Globus pallidus (tissue), 1 donor: Measurements from ENCODE around the gene TNFRSF25.
A peak's percentile ranks its signal among the peaks of the same experiment; 100 is the strongest.

Experiments
- DNase-seq: peaks from one replicate; pipeline ENCODE4 v3.0.0-alpha.2; 2015; ENCODE audit warnings: low spot score

Gene TNFRSF25

GRCh38 chr1:6488602-6489382 lies 22.8 kb upstream of the TNFRSF25 start:
- no peak for DNase-seq

DNA sequence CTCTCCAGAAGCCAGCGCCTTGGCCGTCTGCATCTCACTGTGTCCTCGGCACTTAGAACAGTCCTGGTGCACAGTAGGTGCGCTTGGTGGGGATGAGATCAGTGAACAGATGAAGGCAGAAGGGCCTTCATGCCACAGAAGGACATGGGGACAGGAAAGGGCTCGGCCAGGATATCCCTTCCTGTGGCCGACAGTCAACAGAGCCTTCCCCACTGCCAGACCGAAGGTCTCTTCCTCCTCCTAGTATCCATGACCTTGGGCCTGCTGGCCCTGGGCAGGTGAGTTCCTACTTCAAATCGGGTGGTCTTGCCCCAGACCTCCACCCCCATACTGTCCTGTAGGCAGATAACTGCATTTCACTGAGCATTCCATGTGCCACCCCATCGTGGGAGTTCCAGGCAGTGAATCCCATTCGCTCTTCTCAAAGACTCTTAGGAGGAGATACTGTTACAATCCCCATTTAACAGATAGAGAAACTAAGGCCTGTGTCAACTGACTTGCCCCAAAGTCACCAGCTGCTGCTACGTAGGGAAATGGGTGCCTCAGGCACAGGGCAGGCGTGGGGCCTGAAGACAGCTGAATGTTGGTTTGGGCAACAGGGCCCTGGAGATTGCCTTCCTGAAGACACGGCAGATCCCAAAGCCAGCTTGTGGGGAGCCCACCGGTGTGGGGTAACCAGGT lies 22.0 kb upstream of the TNFRSF25 start:
- DNase-seq, result no peak

GRCh38 chr1:6486433-6487011 lies 20.5 kb upstream of the TNFRSF25 start:
- DNase-seq, result peak; percentile 61

GRCh38 chr1:6485168-6486101 lies 19.5 kb upstream of the TNFRSF25 start:
- DNase-seq, result no peak

DNA sequence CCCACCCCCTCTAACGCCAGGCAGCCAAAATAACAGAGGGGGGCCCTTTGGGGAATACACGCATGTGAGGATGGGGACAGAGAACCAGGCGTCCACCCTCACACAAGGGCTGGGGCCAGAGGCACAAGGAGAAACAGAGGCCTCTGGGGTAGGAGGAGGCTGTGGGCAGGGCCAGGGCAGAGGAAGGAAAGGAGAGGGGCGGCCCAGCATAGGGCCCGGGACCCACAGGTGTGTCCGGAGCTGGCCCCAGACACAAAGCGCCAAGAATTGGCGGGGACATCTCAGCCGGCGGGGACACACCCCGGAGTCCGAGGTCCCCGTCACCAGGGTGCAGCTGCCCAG lies 18.8 kb upstream of the TNFRSF25 start:
- DNase-seq, result no peak

DNA sequence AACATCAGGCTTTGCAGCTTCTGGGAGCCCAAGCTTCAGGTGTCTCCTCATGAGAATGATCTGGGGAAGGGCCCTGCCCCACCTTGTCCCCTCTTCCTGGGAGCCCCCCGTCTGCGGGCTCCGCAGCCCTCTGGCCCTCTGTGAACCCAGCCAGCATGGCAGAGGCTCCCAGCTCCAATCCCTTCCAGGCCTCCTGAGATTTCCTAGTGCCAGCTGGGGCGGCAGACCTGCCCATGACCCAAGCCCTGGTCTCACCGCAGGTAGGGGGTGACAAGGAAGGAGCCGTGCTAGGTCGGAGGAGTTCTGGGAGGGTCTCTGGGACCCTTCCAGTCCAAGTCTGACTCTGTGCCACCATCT lies 17.8 kb upstream of the TNFRSF25 start:
- no peak for DNase-seq

DNA sequence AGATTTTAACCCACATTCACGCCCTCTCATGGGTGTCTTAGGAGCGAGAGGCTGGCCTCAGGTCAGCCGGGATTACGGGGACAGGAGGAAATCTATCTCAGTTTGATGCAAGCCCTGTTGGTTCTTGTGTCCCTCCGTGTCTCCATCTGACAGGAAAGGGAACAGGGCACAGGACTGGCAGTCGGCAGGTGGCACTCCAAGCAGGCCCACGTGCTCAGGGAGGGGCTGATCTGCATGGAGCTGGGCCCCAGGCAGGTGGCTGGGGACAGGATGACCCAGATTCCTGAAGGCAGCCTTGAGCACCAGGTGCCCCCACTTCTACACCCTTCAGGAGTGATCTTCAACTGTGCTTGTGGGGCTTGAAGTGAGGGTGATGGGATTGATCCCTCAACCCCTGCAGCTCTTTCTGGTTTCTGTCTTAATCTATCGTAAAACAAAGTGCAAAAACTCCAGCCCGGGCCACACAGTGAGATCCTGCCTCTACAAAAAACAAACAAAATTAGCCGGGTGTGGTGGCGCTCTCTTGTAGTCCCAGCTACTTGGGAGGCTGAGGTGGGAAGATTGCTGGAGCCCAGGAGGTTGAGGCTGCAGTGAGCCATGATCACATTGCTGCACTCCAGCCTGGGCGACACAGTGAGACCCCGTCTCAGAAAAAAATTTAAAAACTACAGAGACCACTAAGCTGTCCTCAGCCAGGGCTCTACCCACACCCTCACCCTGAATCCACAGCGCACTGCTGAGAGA lies 17.2 kb upstream of the TNFRSF25 start:
- no peak for DNase-seq

DNA sequence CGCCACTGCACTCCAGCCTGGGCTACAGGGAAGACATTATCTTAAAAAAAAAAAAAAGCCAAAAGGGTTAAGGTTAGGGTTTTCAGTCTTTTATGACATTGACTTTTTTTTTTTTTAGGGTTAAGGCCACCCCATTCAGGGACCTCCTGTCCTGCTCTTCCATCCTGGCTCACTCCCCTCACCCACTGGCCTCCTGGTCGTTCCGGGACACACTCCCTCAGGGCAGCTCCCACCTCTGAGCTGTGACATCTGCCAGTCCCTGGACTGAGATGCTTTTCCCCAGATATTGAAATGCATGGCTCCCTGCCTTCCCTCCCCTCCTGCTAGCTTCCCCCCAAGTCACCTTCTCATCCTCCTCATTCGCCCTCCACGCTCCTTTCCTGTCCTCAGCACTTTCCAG lies 15.8 kb upstream of the TNFRSF25 start:
- DNase-seq, result no peak

- DNase-seq, result no peak
Observed at GRCh38 chr1:6477039-6477820, 11.3 kb upstream of the TNFRSF25 start.

GRCh38 chr1:6476483-6476882 lies 10.5 kb upstream of the TNFRSF25 start:
- DNase-seq, result no peak

DNA sequence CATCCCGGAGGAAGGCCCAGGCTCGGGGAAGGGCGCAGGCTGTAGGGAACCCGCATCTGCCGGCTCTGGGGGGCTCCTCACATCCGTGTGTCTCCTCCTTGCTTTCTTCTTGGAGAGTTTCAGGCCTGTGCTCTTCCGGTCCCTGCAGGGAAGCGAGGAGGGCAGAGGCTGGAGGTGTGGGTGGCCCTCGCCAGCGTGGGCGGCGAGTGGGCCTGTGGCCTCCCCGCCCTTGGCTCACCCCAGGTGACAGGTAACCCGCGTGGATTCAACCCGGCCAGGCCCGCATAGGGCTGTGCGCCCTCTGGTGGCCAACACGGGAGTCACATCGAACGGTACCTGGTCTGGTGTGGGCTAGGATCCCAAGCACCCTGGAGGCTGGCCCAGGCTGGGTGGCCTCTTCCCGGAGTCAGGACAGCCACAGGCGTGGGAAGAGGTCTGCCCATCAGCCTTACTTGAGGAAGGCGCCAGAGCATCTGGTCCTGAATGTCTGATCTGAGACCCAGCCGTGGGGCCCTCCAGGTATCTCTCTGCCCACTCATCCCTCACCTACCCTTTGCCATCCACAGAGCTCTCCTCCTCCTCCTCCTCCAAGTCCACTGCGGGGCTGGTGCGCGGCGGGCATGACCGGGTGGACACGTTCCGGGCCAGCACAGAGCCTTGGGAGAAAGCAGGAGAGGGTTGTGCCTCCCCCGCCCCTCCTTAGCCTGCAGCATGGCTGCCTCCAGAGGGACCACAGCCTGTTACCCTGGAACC lies 9.6 kb upstream of the TNFRSF25 start:
- DNase-seq, result no peak

- DNase-seq, result no peak
Observed at GRCh38 chr1:6474815-6475282, 8.9 kb upstream of the TNFRSF25 start.

GRCh38 chr1:6473974-6474814 lies 8.2 kb upstream of the TNFRSF25 start:
- DNase-seq, result no peak

DNA sequence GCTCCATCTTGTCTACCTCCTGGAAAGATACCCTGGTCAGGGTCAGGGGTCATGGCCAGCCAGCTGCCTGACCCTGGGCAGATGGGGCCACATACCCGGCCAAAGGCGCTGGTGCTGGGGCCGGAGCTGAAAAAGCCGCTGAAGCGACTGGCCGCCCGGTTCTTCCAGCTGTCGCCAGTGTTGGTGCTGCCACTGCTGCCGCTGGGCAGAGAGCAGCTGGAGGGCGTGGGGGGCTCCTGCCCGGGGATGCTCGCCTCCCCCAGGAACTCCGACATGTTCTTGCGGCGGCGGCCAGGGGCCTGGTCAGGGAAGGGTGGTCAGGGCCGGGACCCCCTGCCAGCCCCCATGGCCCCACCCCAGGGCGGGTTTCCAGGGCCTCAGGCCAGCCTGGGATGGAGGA lies 7.2 kb upstream of the TNFRSF25 start:
- no peak for DNase-seq

DNA sequence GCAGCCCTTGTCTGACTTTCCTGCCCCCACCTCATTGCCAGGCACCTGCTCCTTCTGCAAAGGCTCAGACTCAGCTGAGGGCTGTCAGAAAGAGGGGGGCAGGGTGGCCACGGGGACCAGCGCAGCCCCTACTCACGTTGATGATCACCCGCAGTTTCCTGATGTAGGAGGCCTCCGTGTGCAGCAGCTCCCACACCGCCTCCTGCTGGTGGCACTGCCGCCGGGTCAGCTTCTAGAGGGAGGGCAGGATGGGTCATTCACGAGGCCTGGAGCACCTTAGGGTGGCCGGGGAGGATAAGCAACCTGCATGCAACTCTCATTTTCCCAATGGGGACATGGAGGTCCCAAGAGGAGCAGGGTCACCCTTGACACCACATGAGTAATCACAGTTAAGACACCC lies 6.4 kb upstream of the TNFRSF25 start:
- no peak for DNase-seq

DNA sequence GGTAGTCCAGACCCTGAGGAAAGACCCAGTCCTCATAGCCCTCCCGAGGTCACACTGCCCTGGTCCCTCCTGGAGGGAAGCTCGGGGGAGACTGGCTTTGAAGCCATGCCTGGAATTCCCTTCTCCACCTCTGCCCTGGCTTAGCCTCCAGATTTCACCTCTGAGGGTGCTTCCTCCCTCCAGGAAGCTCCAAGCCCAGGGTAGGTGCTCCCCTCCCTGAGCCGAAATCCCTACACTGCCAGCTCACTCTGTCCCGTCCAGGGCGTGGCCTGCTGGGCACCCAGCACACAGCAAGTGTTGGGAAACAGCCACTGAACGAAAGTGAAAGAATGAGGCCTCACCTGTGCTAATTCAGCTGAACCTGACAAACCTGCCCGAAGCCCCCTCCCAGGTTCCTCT lies 6.0 kb upstream of the TNFRSF25 start:
- no peak for DNase-seq

DNA sequence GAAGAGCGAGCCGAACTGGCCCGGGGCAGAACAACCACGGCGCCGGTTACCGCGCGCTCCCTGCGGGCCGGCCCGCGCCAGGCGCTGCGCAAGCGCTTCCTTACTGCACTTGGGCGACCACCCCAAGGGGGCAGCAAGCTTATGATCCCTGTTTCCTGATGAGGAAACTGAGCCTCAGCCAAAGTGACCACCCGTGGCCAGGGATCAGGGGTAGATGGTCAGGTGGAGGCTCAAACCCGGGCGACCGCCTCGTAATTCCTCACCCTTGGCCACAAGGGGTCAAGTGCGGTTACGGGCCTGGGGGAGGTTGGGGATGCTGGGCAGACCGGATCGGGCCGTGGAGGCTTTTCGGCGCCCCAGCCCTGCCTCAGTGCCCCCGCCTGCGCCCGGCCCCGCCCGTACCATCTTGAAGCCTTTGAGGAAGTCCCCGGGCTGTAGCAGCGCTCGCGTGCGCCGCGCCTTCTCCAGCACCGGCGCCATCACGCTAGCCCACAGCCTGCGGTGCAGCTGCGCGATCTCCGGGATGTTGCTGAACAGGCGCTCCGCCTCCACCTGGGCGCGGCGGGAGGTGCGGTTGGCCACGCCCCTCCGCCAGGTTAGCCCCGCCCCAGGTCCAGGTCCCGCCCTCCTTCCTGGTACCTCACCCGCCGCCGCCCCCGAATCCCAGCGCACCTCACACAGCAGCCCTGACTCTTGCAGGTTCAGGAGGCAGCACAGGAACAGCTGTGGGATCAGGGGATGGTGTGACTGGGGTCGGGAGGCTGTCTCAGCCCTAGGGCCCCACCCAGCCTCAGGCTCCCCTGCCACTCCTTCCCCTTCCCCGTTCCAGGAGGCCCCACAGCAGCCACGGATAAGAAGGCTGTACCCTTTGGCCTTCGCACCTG lies 5.4 kb upstream of the TNFRSF25 start:
- no peak for DNase-seq
